Measurements from ENCODE around the gene PPP1R12A.
A peak's percentile ranks its signal among the peaks of the same experiment; 100 is the strongest.
"Not testable (repeated sequence)": the region's sequence is repeated elsewhere in the genome, so short reads cannot be mapped to it uniquely, and the experiment has no call there.

PPP1R12A gene

DNA sequence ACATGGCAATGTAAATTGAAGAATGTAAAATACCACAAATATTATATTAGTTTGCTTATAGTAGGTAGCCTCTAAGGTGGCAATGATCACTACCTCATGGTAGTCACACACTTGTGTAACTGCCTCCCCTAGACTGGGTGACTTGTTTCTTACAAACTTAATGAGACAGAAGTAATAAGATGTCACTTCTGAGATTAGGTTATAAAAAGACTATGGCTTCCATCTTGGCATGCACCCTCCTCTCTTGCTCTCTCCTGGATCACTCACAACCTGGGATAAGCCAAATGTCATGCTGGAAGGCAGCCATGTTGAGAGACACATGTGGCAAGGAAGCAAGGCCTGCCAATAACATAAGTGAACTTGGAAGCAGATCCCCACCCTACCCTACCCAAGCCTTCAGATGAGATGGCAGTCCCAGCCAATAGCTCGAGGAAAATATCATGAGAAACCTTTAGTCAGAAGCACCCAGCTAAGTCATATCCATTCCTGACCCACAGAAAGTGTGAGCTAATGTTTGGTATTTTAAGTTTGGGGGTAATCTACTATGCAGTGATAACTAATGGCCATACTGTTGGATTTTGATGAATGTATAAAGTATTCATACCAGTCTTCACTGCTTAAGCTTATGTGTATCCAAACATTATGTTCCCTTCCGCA lies 43.3 kb downstream of the PPP1R12A start:
- no peak for DNase-seq

DNA sequence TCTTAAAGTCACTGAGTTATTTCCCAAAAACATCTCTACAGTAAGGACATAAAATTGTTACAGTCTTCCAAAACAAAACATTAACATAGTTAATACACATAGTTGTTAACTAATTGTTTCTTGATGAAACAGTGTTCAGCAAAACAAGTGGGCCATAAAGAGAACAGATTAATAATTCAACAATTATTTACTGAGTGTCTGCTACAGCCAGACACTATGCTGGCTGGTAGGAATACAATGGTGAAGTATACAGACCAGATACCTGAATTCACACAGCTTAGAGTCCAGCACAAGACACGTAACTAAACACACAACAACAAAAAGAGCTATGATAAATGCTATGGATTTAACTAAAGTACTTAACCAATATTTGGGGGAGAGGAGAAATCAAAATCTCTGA lies 47.0 kb downstream of the PPP1R12A start:
- DNase-seq, result no peak

DNA sequence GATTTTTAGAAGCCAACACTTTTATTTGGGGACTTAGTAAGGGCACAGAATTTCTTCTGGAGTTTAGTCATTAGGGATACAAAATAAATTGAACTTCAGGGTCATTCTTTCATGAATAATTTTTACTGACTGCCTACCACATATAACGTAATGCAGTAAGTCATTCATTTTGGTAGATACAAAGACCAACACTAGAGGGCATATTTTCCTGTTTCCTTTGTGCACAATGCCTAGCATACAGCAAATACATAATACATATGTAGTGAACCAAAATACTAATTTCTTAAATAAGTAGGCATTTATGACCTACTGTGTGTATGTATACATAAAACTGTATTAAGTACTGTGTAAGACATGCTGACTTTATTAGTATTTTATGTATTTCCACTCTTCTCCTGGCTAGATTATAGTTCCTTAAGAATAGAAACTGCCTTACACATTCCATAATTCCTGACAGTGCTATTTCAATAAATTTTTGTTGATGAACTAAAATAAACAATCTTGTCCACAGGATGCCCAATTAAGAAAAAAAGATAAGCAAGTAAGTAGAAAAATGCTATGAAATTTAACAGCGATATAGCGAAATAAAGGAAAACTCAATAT lies 47.9 kb downstream of the PPP1R12A start:
- DNase-seq, result peak; percentile 11 to 76

DNA sequence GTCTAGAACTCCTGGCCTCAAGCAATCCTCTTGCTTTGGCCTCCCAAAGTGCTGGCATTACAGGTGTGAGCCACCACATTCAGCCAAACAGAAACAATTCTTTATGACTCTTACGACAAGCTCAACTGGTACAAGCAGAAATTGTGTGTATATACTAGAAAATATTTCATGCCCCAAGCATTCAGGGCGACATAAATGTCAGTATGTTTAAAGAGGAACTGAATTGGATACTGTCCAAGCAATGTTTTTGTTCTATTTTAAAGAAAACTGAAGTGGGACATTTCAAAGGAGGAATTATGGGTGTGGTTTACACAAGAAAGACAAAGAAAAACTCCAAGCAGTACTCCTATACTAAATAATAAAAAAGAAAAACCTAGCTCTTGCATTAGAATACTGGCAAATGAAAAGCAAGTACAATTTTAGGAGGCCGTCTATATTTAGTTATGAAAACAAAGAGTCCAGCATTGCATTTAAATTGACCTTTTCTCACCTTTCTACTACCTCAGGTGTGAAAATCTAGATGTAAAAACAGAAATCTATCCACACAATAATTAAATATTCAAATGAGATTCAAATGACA lies 48.9 kb downstream of the PPP1R12A start:
- DNase-seq, result no peak

DNA sequence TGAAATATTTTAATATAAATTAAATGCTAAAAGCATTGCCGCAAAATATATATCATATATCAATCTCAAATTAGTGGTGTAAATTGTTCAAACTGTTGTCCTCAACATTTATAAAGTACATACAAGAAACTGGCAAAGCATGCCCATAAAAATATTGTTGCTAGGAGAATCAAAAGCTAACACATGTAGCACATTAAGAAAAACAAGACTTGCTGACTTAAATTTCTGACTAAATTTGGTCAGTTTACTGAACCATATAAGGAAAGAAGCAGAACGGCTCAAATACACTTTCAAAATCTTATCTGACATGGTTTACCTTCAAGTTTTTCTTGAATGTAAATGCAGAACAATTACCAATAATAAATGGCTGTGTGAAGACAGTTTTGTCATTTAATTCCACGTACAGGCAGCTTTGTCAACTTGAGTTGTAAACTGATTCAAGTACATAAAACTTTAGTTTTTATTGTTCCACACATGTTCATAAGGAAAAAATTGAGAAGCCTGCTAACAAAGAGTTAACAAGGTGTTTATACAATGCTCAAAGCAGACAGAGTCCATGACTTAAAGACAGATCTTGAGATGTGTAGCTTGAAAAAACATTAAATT lies 50.4 kb downstream of the PPP1R12A start:
- DNase-seq, result no peak

DNA sequence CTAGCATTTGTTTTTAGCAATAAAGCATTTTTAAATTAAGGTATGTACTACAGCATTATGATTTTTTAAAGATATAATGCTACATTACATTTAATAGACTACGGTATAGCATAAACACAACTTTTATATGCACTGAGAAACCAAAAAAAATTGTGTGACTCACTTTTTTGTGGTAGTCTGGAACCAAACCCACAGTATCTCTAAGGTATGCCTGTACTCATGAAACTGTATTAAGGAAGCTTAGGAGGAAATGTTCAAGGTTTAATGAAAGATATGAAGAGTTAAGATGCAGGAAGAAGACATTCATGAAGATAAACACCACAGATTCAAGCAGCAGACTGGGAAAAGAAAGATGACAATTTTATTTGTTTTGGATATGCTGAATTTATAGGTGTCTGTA lies 51.7 kb downstream of the PPP1R12A start:
- DNase-seq, result no peak

DNA sequence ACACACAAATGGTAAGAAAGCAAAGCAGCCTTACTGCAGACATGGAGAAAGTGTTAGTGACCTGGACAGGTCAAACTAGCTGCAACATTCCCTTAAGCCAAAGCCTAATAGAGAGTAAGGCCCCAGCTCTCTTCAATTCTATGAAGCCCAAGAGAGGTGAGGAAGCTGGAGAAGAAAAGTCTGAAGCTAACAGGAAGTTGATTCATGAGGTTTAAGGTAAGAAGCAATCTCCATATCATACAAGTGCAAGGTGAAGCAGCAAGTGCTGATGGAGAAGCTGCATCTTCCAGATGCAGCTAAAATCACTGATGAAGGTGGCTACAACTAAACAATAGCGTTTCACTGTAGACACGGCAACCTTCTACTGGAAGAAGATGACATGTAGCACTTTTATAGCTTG lies 53.5 kb downstream of the PPP1R12A start:
- no peak for DNase-seq

DNA sequence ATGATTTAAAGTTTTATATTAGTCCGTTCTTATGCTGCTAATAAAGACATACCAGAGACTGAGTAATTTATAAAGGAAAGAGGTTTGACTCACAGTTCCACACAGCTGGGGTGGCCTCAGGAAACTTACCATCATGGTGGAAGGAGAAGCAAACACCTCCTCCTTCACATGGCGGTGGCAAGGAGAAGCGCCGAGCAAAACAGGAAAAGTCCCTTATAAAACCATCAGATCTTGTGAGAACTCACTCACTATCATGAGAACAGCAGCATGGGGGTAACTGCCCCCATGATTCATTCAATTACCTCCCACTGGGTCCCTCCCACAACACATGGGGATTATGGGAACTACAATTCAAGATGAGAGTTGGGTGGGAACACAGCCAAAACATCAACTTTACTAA lies 56.4 kb downstream of the PPP1R12A start:
- DNase-seq, result not testable (repeated sequence)

DNA sequence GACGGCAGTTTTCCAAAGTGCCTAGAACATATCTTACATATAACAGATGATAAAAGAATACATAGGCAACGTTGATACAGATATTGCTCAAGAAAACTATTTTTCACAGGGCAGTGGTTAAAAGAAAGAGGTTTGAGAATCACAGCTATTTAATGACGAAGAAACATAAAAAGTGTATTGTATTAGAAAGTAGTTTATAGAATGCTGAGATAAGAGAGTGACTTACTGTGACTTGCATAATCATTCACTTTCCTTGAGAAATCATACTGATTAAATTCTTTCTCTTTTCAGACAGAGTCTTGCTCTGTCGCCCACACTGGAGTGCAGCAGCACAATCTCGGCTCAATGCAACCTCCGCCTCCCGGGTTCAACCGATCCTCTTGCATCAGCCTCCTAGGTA lies 57.7 kb downstream of the PPP1R12A start:
- DNase-seq, result no peak

DNA sequence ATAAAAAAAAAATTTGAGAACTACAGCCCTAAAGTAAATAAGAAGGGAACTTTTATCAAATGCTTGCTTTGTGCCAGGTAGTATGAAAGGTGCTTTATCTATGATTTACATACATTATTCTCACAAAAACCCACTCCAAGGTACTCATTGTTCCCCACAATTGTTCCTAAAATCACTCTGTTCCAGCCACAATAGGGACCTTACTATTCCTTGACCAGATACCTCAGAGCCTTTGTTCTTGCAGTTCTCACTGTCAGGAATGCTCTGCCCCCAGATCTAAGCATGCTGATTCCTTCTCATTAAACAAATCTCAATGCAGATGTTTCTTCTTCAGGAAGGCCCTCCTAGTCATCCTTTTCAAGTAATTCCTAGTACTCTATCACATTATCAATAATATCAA lies 60.2 kb downstream of the PPP1R12A start:
- DNase-seq, result no peak

DNA sequence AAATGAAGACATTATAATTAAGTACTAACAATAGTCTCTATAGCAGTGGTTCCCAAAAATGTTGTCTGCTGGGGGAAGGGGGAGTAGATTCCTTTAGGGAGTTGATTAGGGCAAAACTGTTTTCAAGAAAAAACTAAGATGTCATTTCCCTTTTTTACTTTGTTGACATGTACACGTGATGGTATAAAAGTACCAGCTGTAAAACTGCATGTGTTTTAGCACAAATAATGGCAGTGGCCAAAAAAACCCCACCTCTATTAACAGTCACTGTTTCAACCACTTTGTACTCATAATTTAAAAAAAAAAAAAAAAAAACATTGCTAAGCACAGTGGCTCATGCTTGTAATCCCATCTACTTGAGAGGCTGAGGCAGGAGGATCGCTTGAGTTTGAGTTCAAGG lies 61.7 kb downstream of the PPP1R12A start:
- no peak for DNase-seq

DNA sequence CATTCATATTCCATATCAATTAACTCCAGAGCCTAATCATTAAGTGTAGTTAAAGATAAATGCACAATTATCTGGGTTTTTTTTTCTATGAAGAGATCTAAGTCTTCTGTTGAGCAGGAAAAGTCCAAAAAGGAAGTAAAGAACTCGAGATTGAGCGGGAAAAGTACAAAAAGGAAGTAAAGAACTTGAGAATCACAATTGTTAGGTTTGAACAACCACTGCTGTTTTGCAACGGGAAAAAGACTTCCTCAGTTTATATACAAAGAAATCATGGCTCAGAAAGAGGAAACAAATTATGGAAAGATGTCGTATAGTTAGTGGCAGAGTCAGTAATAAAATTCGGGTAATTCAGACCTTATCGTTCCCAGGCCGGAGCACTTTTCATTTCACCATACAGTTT lies 63.3 kb downstream of the PPP1R12A start:
- no peak for DNase-seq

DNA sequence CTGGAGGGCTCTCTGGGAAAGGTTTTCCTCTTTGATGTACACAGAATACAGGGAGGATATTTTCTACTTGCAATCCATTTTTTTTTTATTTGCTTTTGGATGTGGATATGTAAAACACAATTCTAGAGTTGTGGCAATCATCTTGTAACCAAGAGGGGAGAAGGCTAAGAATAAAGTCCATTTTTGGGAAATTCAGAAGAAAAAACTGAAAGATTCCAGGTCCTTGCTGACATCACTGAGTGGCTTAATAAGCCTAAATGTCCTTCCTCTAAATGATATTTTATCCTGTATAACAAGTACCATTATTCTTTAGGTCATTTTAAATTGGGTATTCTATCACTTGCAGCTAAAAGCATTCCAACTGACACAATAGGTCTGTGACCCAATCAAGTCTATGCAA lies 64.0 kb downstream of the PPP1R12A start:
- no peak for DNase-seq

DNA sequence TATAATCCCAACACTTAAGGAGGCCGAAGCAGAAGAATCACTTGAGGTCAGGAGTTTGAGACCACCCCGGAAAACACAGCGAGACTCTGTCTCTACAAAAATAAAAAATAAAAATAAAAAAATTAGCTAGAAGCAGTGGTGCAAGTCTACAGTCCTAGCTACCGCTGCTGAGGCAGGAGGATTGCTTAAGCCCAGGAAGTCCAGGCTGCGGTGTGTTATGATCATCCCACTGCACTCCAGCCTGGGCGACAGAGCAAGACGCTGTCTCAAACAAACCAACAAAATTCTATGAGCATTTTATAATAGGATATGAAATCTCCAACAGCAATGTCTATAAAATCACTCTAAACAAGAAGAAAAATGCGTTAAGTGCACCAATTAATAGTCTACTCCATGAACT lies 75.3 kb downstream of the PPP1R12A start:
- no peak for DNase-seq

DNA sequence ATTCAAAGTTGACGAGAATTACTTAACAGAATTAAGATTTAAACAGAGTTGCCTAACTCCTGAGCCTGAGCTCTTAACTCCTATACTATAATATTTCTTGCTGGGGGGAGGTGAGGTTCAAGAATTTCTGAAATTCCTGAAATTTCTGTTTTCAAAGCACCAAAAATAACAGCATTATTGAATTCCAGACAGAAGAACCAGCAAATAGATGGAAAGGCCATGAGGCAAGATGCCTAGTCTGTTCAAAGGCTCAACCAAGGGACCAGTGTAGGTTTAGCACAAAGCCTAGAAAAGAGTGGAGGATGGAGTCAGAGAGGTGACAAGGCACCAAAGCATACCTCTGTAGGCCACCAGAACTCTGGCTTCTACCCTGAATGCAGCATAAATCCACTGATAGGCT lies 76.4 kb downstream of the PPP1R12A start:
- DNase-seq, result no peak

DNA sequence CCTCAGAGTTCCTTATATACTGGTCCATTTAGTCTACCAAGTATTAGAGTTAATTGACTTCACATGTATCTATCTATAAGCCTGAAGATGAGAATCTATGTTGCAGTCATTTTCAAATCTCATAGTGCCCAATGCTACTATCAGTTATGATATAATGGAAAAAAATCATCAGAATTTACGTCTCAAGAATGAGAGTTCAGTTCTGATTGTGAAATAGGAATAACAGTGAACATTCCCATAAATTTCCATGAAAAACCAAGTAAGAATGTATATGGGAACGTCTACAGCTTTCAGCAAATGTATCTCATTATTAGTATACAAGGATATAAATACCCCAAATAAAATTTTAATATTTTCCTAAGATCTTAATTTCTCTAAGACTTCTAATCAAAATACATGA lies 77.2 kb downstream of the PPP1R12A start:
- no peak for DNase-seq

DNA sequence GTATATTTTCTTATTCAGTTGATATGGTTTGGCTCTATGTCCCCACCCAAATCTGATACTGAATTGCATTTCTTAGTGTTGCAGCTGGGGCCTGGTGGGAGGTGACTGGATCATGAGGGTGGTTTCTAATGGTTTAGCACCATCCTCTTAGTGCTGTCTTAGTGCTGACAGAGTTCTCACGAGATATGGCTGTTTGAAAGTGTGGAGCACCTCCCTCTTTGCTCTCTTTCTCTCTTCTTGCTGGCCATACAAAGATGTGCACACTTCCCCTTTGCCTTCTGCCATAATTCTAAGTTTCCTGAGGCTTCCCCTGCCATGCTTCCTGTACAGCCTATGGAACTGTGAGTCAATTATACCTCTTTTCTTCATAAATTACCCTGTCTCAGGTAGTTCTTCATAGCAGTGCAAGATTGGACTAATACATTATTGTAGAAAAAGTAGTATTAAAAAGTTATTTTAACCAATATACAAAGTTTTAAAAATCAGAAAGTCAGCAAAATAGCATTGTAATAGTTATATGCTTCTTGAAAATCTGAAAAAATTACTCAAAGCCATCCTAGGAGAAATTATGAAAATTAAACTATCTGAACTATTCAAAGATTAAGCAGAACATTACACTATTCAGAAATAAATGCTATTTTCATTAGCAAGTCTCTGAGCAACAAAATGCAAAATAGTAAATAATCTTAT lies 84.1 kb downstream of the PPP1R12A start:
- DNase-seq, result no peak

DNA sequence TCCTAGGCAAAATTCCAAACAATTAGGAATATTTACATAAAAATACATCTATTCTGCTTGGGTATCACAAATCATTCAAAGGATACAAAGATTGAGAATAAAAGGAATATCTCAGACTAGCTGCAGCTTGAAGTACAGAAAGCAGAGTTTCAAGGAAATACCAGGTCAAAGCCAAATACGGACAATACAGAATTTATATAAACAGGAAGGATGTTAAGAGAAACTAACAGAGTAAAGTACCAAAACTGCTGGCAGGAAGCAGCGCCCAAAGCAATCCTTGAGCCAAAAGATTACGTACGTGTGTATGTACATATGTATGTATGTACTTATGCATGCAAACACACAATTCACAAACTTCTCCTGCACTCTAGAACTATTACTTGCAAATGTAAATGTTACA lies 86.6 kb downstream of the PPP1R12A start:
- DNase-seq, result peak in 1 of 2 experiments; percentile 24

DNA sequence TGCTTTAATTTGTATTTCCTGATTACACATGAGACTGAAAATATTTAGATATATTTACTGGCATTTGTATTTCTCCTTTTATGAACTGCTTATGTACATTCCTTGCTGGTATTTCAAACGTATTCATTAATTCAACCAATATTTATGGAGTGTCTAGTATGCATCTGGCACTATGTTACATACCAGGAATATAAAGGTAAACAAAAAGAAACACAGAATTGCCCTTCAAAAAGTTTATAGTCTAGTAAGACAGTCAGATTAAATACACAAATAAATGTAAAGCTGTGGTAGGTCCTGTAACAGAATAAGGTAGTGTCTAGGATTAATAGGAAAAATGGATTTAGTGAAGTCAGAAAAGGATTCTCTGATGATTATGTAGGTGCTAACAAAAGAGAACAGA lies 87.5 kb downstream of the PPP1R12A start:
- DNase-seq, result no peak

DNA sequence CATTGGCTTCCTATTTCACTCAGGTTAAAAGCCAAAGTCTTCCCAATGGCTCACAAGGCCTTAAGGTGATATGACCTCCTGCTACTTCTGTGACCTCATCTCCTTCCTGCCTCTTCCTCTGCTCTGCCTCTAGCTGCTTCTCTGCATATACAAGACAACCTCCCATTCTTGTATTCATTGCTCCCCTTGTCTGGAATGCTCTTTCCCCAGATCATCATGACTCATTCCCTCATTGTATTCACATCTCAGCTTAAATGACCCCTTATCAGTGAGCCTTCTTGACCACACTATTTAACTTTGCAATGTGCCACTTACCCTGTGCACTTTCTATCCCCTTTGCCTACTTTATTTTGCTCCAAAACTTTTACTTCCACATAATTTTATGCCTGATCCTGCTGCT lies 90.2 kb downstream of the PPP1R12A start:
- DNase-seq, result peak; percentile 73 to 95

DNA sequence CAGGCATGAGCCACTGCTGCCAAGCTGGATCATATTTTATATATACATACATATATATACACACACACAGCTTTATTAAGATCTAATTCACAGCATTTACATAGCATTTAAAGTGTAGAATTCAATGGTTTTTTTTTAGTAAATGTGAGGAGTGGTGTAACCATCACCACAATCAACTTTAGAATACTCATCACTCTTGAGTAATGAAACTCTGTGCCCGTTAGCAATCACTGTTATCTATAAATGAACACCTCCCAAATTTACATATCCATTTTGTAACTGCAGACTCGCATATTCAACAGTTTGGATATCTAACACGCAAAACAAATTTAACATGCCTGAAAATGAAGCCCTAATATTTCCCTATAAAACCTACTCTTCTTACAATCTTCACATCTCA lies 90.9 kb downstream of the PPP1R12A start:
- no peak for DNase-seq

DNA sequence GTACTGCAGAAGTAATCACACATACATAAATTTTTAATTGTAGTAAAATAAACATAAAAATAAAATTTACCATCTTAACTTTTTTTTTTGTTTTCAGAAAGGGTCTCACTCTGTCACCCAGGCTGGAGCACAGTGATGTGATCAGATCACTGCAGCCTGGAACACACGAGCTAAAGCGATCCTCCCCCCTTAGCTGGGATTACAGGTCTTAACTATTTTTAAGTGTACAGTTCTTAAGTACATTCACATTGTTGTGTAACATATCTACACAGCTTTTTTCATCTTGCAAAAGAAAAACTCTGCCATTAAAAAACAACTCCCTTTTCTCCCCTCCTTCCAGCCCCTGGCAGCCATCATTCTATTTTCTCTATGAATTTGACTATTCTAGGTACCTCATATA lies 92.3 kb downstream of the PPP1R12A start:
- DNase-seq, result no peak

DNA sequence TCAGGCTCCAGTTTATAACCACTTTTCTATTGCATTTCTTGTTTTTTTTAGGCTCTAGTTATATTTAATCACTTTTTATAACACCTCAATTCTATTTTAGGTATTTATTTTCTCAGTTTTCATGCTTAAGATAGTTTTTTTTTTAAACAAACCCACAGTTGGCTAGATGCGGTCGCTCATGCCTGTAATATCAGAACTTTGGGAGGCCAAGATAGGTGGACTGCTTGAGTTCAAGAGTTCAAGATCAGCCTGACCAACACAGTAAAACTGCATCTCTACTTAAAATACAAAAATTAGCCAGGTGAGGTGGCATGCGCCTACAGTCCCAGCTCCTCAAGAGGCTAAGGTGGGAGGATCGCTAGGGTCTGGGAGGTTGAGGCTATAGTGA lies 93.0 kb downstream of the PPP1R12A start:
- no peak for DNase-seq

Data from SW 1271 (cell line).